ENCODE measurements around the gene PDLIM1.

PDLIM1 gene

GRCh38 chr10:95290461-95291364 is at the start of gene PDLIM1:
Gene PDLIM1, minus strand, starts transcription at chr10:95291003. Its CDS starts 88 bp downstream, at chr10:95290915.
- peak; percentile 13 for TF ChIP-seq CTCF (IDR thresholded peaks at IDR 0.05; ENCODE audit: low read depth, low read length)
- DNase-seq (ENCODE audit: extremely low read depth, low read depth): no peak

- DNase-seq (ENCODE audit: extremely low read depth, low read depth): no peak
These were observed 49.1 kb upstream of the PDLIM1 start for GRCh38 chr10:95339863-95340262.

GRCh38 chr10:95337423-95338160 is 46.8 kb upstream of the PDLIM1 start:
- DNase-seq (ENCODE audit: extremely low read depth, low read depth): no peak
- TF ChIP-seq CTCF (IDR thresholded peaks at IDR 0.05; ENCODE audit: low read depth, low read length): no peak

More at GRCh38 chr10:95339863-95340262, 49.1 kb upstream of the PDLIM1 start:
- no peak for TF ChIP-seq CTCF (IDR thresholded peaks at IDR 0.05; ENCODE audit: low read depth, low read length)

GRCh38 chr10:95336702-95337101 is 45.9 kb upstream of the PDLIM1 start:
- TF ChIP-seq CTCF (IDR thresholded peaks at IDR 0.05; ENCODE audit: low read depth, low read length): no peak
- DNase-seq (ENCODE audit: extremely low read depth, low read depth): no peak

GRCh38 chr10:95335933-95336699 is 45.3 kb upstream of the PDLIM1 start:
- no peak for TF ChIP-seq CTCF (IDR thresholded peaks at IDR 0.05; ENCODE audit: low read depth, low read length)

GRCh38 chr10:95334805-95335144 is 44.0 kb upstream of the PDLIM1 start:
- no peak for TF ChIP-seq CTCF (IDR thresholded peaks at IDR 0.05; ENCODE audit: low read depth, low read length)
- DNase-seq (ENCODE audit: extremely low read depth, low read depth): no peak

More at GRCh38 chr10:95335933-95336699, 45.3 kb upstream of the PDLIM1 start:
- DNase-seq (ENCODE audit: extremely low read depth, low read depth): no peak

Measured in AG09319 (cell line).